SK-N-SH (cell line): ENCODE data around the gene TM4SF4.

Experiments
- EP300 ChIP-seq, 2 experiments: IDR thresholded peaks; 2 replicates each; pipeline versions ENCODE4 v1.4.0 to v1.6.1; 2012; ENCODE audit warnings: borderline replicate concordance in 1 of 2, low read depth in 1 of 2, low read length in 1 of 2
- FOXJ3 ChIP-seq: sonication (generic); formaldehyde crosslinking; IDR thresholded peaks from 2 replicates; pipeline ENCODE4 v1.5.1; 2020; ENCODE audit warnings: mild to moderate bottlenecking, missing genetic modification reagents
- MAX ChIP-seq: IDR thresholded peaks from 2 replicates; pipeline ENCODE4 v1.4.0; 2012; ENCODE audit warnings: low read depth
- POLR2AphosphoS5 ChIP-seq: IDR thresholded peaks from 2 replicates; pipeline ENCODE4 v1.6.1; 2012; ENCODE audit warnings: low read depth, low read length
- RAD21 ChIP-seq: IDR thresholded peaks from 2 replicates; pipeline ENCODE4 v1.6.1; 2012; ENCODE audit warnings: mild to moderate bottlenecking, low read length
- RFX5 ChIP-seq: IDR thresholded peaks from 2 replicates; pipeline ENCODE4 v1.6.1; 2012; ENCODE audit warnings: mild to moderate bottlenecking, improper control_type of control experiment, low read length
- SMC3 ChIP-seq: IDR thresholded peaks from 2 replicates; pipeline ENCODE4 v1.6.1; 2012; ENCODE audit warnings: low read depth, low read length, improper control_type of control experiment
- TF ChIP-seq, protein P1 (sequence below): fragments of 200-600 bp; sonication (generic); IDR thresholded peaks from 2 replicates; pipeline ENCODE4 v1.6.1; 2017; ENCODE audit warnings: antibody characterized with exemption, mild to moderate bottlenecking, moderate library complexity

GRCh38 chr3:149514471-149514870 is 40.0 kb downstream of the TM4SF4 start:
- TF ChIP-seq, protein P1, sequence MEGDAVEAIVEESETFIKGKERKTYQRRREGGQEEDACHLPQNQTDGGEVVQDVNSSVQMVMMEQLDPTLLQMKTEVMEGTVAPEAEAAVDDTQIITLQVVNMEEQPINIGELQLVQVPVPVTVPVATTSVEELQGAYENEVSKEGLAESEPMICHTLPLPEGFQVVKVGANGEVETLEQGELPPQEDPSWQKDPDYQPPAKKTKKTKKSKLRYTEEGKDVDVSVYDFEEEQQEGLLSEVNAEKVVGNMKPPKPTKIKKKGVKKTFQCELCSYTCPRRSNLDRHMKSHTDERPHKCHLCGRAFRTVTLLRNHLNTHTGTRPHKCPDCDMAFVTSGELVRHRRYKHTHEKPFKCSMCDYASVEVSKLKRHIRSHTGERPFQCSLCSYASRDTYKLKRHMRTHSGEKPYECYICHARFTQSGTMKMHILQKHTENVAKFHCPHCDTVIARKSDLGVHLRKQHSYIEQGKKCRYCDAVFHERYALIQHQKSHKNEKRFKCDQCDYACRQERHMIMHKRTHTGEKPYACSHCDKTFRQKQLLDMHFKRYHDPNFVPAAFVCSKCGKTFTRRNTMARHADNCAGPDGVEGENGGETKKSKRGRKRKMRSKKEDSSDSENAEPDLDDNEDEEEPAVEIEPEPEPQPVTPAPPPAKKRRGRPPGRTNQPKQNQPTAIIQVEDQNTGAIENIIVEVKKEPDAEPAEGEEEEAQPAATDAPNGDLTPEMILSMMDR, result no peak
- TF ChIP-seq MAX, result no peak
- TF ChIP-seq FOXJ3 (CRISPR knock-in tag), result no peak
- TF ChIP-seq RFX5, result no peak
- TF ChIP-seq POLR2AphosphoS5, result no peak
- TF ChIP-seq EP300 (IDR thresholded peaks at IDR 0.05; ENCODE audit: borderline replicate concordance in 1 of 2, low read depth in 1 of 2, low read length in 1 of 2), result no peak
- no peak for TF ChIP-seq SMC3
- no peak for TF ChIP-seq RAD21
